Measurements from ENCODE around the gene CELF1.
A peak's percentile ranks its signal among the peaks of the same experiment; 100 is the strongest.

Gene CELF1

GRCh38 chr11:47552566-47553405 is at the start of gene CELF1:
CELF1 (minus strand) TSS chr11:47553132; CDS start chr11:47499523, 53,609 bp downstream.
- peak; percentile 43 for DNase-seq (ENCODE audit: low read depth, low spot score)

DNA sequence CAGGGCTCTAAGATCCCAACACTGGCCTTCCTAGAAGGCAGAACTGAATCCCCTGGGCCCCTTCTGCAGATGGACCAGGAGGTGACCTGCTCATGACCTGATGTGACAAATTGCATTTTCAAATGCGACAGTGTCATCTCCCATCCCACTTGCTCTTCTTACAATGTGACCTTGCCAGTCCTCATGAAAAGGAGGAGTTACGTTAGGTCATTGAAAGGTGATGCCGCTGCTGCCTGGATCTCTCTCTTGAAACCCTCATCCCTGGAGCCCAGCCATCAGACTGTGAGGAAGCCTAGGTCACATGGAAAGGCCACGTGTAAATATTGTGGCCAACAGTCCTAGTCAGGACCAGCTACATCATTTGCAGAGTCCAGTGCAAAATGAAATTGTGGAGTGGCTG is 47.0 kb upstream of the CELF1 start:
- no peak for DNase-seq (ENCODE audit: low read depth, low spot score)

GRCh38 chr11:47595967-47596366 is 43.0 kb upstream of the CELF1 start:
- DNase-seq (ENCODE audit: low read depth, low spot score) = no peak

DNA sequence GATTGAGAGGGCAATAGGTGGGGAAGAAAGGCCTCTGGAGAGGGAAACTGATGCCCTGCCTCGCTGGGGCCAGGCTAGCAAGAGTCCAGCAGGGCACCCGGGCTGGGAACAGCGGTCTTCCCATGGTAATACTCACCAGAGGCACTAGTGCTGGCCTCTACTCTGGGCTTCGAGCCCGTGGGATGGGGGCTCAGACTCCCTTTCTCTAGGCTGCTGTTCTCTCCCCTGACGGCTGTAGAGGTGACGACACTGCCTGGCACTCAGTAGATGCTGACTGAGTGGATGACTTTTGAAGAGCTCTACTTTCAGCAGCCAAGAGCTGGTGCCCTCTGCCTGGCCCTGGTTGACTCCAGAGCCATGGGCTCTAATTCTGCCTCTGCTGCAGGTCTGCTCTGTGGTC is 42.1 kb upstream of the CELF1 start:
- DNase-seq (ENCODE audit: low read depth, low spot score) = no peak

GRCh38 chr11:47593934-47594855 is 41.3 kb upstream of the CELF1 start, which contains the start of gene C1QTNF4:
C1QTNF4 (minus strand) TSS chr11:47594411; CDS start chr11:47590810, 3,601 bp downstream.
- DNase-seq (ENCODE audit: low read depth, low spot score) = no peak

DNA sequence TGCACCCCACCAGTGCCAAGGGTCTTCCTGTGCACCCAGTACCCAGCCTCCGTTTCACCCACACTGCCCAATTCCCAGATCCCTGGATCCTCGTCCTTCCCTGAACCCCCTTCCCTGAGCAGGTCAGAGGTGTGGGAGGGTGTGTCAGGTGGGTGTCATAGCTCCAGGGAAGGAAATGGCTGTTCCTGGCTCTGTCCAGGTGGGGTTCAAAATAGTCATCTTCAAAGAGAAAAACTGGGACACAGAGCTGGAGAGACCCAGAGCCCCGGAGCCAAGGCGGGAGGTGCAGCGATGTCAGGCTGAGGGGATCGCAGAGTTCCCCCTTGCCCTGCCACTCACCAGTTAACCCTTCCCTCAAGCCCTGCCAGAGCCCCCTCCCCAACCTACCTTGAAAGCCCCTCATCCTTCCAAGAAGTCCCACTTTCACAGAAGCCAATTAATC is 40.6 kb upstream of the CELF1 start:
- DNase-seq (ENCODE audit: low read depth, low spot score) = no peak

GRCh38 chr11:47592970-47593369 is 40.0 kb upstream of the CELF1 start:
- no peak for DNase-seq (ENCODE audit: low read depth, low spot score)

DNA sequence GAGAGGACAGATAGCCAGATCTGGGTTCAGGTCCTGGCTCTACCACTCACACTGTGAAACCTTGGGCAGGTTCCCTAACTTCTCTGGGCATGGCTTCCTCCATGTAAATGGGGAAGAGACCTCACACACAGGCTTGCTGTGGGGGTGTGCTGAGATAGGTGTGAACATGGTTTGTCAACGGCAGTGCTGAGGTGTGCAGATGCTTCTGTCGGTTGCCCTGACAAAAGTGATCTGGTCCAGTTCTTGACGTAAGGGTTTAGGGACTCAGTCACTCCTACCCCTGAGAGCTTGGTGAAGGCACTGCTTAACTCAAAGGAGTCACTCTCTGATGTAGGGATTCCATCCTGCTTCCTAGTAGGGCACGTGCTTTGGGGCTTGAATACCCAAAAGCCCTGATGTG is 39.3 kb upstream of the CELF1 start:
- DNase-seq (ENCODE audit: low read depth, low spot score) = no peak

GRCh38 chr11:47591764-47592163 is 38.8 kb upstream of the CELF1 start:
- no peak for DNase-seq (ENCODE audit: low read depth, low spot score)

- DNase-seq (ENCODE audit: low read depth, low spot score) = no peak
Measured at GRCh38 chr11:47589977-47590861, 37.3 kb upstream of the CELF1 start.

DNA sequence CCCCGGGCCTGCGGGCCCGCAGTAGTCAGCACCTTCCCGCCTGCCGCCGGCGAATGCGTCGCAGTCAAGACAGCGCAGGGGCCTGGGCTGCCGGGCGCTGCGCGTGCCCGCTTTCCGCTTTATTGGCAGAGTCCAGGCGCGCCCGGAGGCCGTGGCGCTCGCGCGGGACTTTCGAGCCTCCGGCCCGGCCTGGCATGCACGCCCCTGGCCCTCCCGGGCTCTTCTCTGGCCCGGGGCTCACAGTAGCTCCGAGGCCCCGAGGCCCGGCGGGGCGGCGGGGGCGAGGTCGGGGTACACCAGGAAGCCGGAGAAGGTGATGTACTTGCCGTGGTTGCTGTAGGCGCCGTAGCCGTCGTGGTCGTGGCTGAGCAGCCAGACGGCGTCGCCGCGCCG is 36.6 kb upstream of the CELF1 start:
- DNase-seq (ENCODE audit: low read depth, low spot score) = no peak

GRCh38 chr11:47589118-47589517 is 36.2 kb upstream of the CELF1 start:
- DNase-seq (ENCODE audit: low read depth, low spot score) = no peak

GRCh38 chr11:47587723-47588326 is 34.9 kb upstream of the CELF1 start:
- no peak for DNase-seq (ENCODE audit: low read depth, low spot score)

GRCh38 chr11:47587039-47587716 is 34.2 kb upstream of the CELF1 start:
- DNase-seq (ENCODE audit: low read depth, low spot score) = no peak

DNA sequence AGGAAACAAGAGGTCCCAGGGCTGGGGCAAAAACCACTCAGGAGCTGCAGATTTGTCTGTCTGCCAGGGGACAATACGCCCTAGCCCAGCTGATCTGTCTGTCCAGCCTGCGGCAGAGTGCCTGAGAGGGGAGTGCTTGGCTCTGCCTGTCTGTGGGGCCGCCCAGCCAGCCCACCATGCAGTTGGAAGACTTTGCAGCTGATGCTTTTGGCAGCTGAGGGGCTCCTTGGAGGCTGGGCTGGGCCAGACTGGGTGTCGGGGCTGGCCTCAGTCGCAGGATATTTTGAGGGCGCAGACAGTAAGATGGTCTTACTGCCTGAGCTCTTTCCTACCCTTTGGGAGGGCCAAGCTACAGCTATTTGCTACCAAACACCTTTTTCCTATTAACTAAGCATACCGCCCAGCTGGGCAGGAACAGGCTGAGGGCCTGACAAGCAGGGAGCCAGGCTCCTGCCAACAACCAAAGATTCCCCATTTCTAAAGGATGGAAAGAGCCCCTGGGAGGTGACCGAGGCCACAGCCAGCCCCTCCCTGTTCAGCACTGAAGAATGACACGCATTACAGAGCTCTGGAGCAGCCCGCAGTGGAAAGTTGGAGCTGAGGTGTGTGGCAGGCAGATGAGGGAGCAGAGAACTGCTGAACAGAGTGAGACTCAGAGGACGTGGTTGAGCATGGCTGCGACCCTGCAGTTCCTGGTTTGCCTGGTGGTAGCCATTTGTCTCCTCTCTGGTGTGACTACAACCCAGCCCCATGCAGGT is 33.3 kb upstream of the CELF1 start, which contains the start of gene FAM180B:
Gene FAM180B (plus strand): TSS at position 581 of the 758 bp plus-strand sequence. CDS start 91 bp downstream, at position 672.
- no peak for DNase-seq (ENCODE audit: low read depth, low spot score)

DNA sequence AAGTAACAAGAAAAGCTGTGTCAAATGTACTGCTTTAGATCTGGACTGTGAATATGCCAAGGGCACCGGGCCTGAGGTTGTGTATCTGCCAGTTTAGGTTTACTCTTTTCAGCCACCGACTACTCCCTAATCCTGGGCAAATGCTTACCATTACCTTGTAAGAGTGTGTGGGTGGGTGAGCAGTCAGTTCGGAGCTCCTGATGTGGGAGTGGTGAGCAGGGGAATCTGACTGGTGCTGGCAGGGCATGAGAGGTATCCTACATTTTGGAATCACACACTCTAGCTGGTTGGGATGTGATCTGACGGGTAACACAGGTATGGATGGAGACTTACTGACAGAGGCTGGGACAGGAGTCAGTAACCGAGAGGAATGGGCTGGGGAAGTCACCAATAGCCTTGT is 30.9 kb upstream of the CELF1 start:
- DNase-seq (ENCODE audit: low read depth, low spot score) = no peak

DNA sequence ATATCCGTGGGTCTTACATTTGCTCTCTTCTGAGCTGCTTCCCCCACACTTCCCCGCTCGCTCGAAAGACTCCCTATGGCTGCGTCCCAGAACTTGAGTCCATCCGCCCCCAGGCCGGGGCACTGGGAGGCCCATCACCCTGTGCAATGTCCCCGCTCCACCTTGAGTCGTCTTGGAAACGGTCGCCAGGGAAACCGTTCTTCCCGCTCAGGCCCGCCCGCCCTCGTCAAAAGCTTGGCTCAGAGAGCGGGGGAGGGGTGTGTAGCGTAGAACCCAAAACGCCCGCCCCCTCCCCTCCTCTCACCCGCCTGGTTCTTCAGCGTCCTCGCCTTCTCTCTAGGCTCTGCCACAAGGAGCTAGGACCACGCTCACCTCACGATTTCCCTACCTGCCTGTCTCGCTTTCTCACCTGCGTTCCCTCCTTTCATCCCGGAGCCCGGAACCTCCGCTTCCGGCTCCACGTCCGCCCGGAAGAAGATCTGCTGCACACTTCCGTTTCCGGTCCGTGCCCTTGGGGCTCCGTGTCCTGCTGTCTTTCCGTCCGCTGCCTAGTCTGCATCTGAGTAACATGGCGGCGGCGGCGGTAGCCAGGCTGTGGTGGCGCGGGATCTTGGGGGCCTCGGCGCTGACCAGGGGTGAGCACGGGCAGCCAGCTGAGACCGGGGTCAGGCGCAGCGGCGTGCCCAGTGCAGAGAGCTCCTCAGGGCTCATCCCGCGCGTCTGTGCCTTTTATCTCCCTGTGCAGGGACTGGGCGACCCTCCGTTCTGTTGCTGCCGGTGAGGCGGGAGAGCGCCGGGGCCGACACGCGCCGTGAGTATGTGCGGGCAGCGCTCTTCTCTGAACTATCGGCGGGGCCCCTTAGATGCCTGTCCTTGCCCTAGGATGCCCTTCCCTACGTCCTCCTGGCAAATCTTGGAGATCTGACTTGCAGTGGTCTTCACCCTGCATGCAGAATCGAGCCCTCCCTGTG is 25.9 kb upstream of the CELF1 start, which contains the start of the genes KBTBD4 and NDUFS3:
Gene KBTBD4 (minus strand): TSS at position 447 of the 971 bp plus-strand sequence. CDS start 19 bp downstream, at position 428.
Gene NDUFS3 (plus strand): TSS at position 551 of the 971 bp plus-strand sequence. CDS start 18 bp downstream, at position 569.
- peak; percentile 76 for DNase-seq (ENCODE audit: low read depth, low spot score)

DNA sequence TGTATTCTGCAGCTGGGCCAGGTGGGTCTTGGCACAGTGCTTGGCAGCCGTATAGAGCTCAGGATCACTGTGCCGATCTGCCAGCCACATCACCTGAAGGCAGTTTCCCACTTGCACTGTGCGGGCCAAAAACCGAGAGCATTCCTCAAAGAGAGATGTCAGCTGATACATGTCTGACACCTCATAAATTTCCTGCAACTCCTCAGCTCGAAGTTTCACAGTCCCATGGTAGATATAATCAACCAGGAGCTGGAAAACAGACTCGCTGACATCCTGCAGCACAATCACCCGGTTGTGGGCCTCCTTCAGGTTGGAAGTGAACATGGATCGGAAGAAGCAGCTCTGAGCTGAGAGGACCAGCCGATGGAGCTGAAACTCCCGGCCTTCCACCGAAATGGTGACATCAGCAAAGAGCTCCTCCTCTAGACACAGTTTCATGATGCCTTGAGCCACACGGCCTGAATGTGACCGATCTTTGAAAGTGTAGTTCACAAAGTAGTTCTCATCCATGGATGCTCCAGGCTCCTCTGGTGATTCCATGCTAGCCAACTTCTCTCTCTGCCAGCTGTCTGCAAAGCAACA is 24.6 kb upstream of the CELF1 start:
- DNase-seq (ENCODE audit: low read depth, low spot score) = no peak
